ENCODE results near the gene F8.

DNA sequence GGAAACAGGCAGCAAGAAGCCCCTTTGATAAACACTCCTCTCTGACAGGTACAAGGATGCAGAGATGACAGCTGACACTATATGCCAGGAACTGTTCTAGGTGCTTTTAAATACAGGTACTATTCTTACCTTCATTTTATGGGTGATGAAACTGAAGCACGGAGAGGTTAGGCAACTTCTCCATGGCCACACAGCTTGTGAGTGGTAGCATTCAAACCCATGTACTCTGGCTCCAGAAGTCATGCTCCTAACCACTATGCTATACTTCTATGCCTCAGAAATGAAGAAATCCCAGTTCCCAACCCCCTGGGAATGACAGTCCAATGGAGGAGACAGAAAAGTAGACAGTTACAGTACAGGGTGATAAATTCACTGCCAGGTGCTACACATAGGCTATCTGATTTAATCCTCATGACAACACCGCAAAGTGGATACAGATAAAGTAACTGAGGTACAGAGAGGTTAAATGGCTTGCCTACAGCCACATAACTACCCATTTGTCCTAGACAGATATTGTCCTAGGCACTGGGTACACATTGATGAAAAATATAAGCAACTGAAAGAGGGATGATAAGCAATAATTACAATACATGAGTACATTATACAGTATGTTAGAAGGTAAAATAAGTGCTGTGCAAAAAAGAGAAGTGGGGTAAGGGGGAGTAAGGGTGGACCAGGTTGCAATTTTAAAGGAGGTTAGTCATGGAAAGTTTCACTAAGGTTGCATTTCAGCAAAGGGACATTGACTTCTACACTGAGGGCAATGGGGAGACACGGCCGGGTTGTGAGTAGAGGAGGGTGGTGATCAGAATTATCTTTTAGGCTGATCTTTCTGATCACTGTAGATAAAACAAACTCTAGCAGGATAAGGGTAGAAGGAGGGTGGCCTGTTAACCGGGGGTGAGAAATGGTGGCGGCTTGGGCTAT lies 1.6 kb upstream of the F8 start:
- TF ChIP-seq TCF7L2 (IDR thresholded peaks at IDR 0.05; ENCODE audit: low read depth, low read length) (no peak), POLR2AphosphoS5 (IDR thresholded peaks at IDR 0.05; ENCODE audit: low read depth, low read length) (no peak), SIN3A (IDR thresholded peaks at IDR 0.05; ENCODE audit: borderline replicate concordance, insufficient read depth, low read depth, low read length) (no peak)
- TF ChIP-seq, protein P1, sequence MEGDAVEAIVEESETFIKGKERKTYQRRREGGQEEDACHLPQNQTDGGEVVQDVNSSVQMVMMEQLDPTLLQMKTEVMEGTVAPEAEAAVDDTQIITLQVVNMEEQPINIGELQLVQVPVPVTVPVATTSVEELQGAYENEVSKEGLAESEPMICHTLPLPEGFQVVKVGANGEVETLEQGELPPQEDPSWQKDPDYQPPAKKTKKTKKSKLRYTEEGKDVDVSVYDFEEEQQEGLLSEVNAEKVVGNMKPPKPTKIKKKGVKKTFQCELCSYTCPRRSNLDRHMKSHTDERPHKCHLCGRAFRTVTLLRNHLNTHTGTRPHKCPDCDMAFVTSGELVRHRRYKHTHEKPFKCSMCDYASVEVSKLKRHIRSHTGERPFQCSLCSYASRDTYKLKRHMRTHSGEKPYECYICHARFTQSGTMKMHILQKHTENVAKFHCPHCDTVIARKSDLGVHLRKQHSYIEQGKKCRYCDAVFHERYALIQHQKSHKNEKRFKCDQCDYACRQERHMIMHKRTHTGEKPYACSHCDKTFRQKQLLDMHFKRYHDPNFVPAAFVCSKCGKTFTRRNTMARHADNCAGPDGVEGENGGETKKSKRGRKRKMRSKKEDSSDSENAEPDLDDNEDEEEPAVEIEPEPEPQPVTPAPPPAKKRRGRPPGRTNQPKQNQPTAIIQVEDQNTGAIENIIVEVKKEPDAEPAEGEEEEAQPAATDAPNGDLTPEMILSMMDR (IDR thresholded peaks at IDR 0.05), result no peak
